Upper lobe of left lung (tissue), 4 donors: ENCODE measurements around the gene IGSF8.

Source experiments
- POLR2A ChIP-seq, 4 donors: fragments of 450-650 bp; IDR thresholded peaks; one replicate each; pipeline ENCODE4 v1.5.1; 2016 to 2017; ENCODE audit warnings: antibody characterized with exemption in 4 of 4, mild to moderate bottlenecking in 2 of 4
- POLR2AphosphoS5 ChIP-seq, 2 donors: sonication (generic); formaldehyde crosslinking; IDR thresholded peaks; one replicate each; pipeline ENCODE4 v1.5.1; 2017; ENCODE audit warnings: antibody characterized with exemption in 2 of 2
- TF ChIP-seq, protein P1 (sequence below), 6 experiments: fragments of 450-650 bp in 4 of 6; fragments of 200-600 bp in 2 of 6; sonication (generic) in 2 of 6; IDR thresholded peaks; one replicate each; pipeline ENCODE4 v1.5.1; 2016 to 2019; ENCODE audit warnings: antibody characterized with exemption in 6 of 6

DNA sequence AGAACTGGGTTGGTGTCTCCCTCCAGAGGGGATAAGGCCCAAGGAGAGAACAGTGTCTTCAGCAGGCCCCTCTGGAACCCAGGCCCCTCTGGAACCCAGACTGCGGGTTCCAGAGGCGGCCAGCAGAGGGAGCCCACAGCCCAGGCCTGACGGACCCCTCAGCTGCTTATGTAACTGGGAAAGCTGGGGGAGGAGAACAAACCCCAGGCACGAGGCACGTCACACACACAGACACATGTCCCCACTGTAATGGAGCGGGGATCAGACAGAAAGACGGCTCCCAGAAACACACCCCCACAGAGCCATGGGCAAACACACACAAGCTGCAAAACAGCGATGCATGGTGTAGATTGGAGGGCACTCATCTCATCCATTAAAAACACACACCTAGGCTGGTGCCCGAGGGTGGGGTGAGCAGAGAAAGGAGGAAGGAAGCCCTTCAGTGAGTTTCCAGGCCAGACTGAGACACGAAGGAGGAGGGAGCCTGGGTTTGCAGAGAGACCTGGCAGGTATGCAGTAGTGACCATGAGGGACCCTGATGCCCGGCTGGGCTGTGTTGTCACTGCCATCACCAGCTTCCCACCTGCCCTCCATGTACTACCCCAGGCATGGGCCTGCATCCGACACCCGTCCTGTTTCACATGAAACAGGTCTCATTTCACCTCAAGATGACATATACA is 2.8 kb upstream of the IGSF8 start:
- TF ChIP-seq POLR2AphosphoS5 (IDR thresholded peaks at IDR 0.05) = peak; percentile 21 to 50
- no peak for TF ChIP-seq POLR2A (IDR thresholded peaks at IDR 0.05)
- TF ChIP-seq, protein P1, sequence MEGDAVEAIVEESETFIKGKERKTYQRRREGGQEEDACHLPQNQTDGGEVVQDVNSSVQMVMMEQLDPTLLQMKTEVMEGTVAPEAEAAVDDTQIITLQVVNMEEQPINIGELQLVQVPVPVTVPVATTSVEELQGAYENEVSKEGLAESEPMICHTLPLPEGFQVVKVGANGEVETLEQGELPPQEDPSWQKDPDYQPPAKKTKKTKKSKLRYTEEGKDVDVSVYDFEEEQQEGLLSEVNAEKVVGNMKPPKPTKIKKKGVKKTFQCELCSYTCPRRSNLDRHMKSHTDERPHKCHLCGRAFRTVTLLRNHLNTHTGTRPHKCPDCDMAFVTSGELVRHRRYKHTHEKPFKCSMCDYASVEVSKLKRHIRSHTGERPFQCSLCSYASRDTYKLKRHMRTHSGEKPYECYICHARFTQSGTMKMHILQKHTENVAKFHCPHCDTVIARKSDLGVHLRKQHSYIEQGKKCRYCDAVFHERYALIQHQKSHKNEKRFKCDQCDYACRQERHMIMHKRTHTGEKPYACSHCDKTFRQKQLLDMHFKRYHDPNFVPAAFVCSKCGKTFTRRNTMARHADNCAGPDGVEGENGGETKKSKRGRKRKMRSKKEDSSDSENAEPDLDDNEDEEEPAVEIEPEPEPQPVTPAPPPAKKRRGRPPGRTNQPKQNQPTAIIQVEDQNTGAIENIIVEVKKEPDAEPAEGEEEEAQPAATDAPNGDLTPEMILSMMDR (IDR thresholded peaks at IDR 0.05) = peak; percentile 82 to 94 (median 92)
